HG03025 (cell line): ENCODE data around the gene NSUN6.
"Not testable (repeated sequence)": the region's sequence is repeated elsewhere in the genome, so short reads cannot be mapped to it uniquely, and the experiment has no call there.

ENCODE experiments used
- ATAC-seq: cut with Tn5 transposase; IDR thresholded peaks from one replicate; pipeline ENCODE4 v1.9.1; 2021; ENCODE audit warnings: mild to moderate bottlenecking, moderate library complexity; ENCODE audit not compliant: unreplicated experiment, low FRiP score

NSUN6 gene

GRCh38 chr10:18611168-18611567, 40.2 kb downstream of the NSUN6 start:
- no peak for ATAC-seq

- ATAC-seq = no peak
Measured at GRCh38 chr10:18610517-18610916, 40.9 kb downstream of the NSUN6 start.

GRCh38 chr10:18608596-18608995, 42.8 kb downstream of the NSUN6 start:
- no peak for ATAC-seq

- ATAC-seq = no peak
Measured at GRCh38 chr10:18607503-18608378, 43.6 kb downstream of the NSUN6 start.

- no peak for ATAC-seq
Measured at GRCh38 chr10:18606051-18606695, 45.2 kb downstream of the NSUN6 start.

- no peak for ATAC-seq
Measured at GRCh38 chr10:18601321-18601720, 50.1 kb downstream of the NSUN6 start.

- ATAC-seq = no peak
Measured at GRCh38 chr10:18599392-18599791, 52.0 kb downstream of the NSUN6 start.

- no peak for ATAC-seq
Measured at GRCh38 chr10:18594574-18595156, 56.7 kb downstream of the NSUN6 start.

GRCh38 chr10:18591141-18591540, 60.2 kb downstream of the NSUN6 start:
- not testable (repeated sequence) for ATAC-seq

GRCh38 chr10:18586637-18587036, 64.8 kb downstream of the NSUN6 start:
- not testable (repeated sequence) for ATAC-seq

GRCh38 chr10:18583575-18584270, 67.7 kb downstream of the NSUN6 start:
- no peak for ATAC-seq

GRCh38 chr10:18582803-18583202, 68.6 kb downstream of the NSUN6 start:
- ATAC-seq = no peak

- no peak for ATAC-seq
Measured at GRCh38 chr10:18577823-18578685, 73.3 kb downstream of the NSUN6 start.

GRCh38 chr10:18576586-18576985, 74.8 kb downstream of the NSUN6 start:
- no peak for ATAC-seq

GRCh38 chr10:18572959-18573561, 78.3 kb downstream of the NSUN6 start:
- no peak for ATAC-seq

GRCh38 chr10:18571780-18572179, 79.6 kb downstream of the NSUN6 start:
- no peak for ATAC-seq

- no peak for ATAC-seq
Measured at GRCh38 chr10:18571076-18571475, 80.3 kb downstream of the NSUN6 start.

- not testable (repeated sequence) for ATAC-seq
Measured at GRCh38 chr10:18570386-18570785, 81.0 kb downstream of the NSUN6 start.

- no peak for ATAC-seq
Measured at GRCh38 chr10:18567343-18567856, 84.0 kb downstream of the NSUN6 start.
